Measurements from ENCODE around the gene RPL10A.
A peak's percentile ranks its signal among the peaks of the same experiment; 100 is the strongest.

The RPL10A gene

GRCh38 chr6:35448191-35448590 lies 20.0 kb upstream of the RPL10A start:
- DNase-seq (ENCODE audit: low read depth) = no peak

GRCh38 chr6:35449287-35449881 lies 18.8 kb upstream of the RPL10A start:
- DNase-seq (ENCODE audit: low read depth) = no peak

GRCh38 chr6:35451354-35452182 lies 16.6 kb upstream of the RPL10A start:
- no peak for DNase-seq (ENCODE audit: low read depth)

- DNase-seq (ENCODE audit: low read depth) = peak; percentile 90
These were observed 15.8 kb upstream of the RPL10A start, which contains the start of gene FANCE for GRCh38 chr6:35452183-35453090. Gene FANCE, plus strand, starts transcription at chr6:35452338. Its CDS starts 208 bp downstream, at chr6:35452546.

- DNase-seq (ENCODE audit: low read depth) = no peak
These were observed 15.0 kb upstream of the RPL10A start for GRCh38 chr6:35453236-35453635.

GRCh38 chr6:35454391-35455110 lies 13.7 kb upstream of the RPL10A start:
- no peak for DNase-seq (ENCODE audit: low read depth)

- DNase-seq (ENCODE audit: low read depth) = no peak
These were observed 10.3 kb upstream of the RPL10A start for GRCh38 chr6:35457907-35458306.

GRCh38 chr6:35461270-35461669 lies 6.9 kb upstream of the RPL10A start:
- no peak for DNase-seq (ENCODE audit: low read depth)

GRCh38 chr6:35463292-35463691 lies 4.9 kb upstream of the RPL10A start:
- no peak for DNase-seq (ENCODE audit: low read depth)

- no peak for DNase-seq (ENCODE audit: low read depth)
These were observed 2.6 kb upstream of the RPL10A start for GRCh38 chr6:35465646-35466045.

GRCh38 chr6:35468980-35469750 lies 964 bp downstream of the RPL10A start:
- DNase-seq (ENCODE audit: low read depth) = no peak

GRCh38 chr6:35469751-35470662 lies 1.8 kb downstream of the RPL10A start:
- DNase-seq (ENCODE audit: low read depth) = no peak

GRCh38 chr6:35470663-35471120 lies 2.5 kb downstream of the RPL10A start:
- no peak for DNase-seq (ENCODE audit: low read depth)

GRCh38 chr6:35471836-35472345 lies 3.7 kb downstream of the RPL10A start:
- no peak for DNase-seq (ENCODE audit: low read depth)

GRCh38 chr6:35473075-35473849 lies 5.1 kb downstream of the RPL10A start:
- no peak for DNase-seq (ENCODE audit: low read depth)

GRCh38 chr6:35473850-35474130 lies 5.6 kb downstream of the RPL10A start:
- no peak for DNase-seq (ENCODE audit: low read depth)

- DNase-seq (ENCODE audit: low read depth) = no peak
These were observed 6.1 kb downstream of the RPL10A start for GRCh38 chr6:35474131-35474941.

GRCh38 chr6:35474942-35475570 lies 6.9 kb downstream of the RPL10A start:
- no peak for DNase-seq (ENCODE audit: low read depth)

Measured in activated T-helper 9 cell treated with anti-CD3 and anti-CD28 coated beads, Interleukin-2, amount 50 U/mL, for 16 hours (primary cell).